SK-N-SH (cell line): Measurements from ENCODE around the gene NECTIN1. TPM values are rescaled to one million over a fixed set of nuclear protein-coding genes. Genes with fewer than 3 reads are reported as not detected.
A peak's percentile ranks its signal among the peaks of the same experiment; 100 is the strongest.

Experiments
- CTCF ChIA-PET: fragments of 300-600, 350-600 bp; formaldehyde crosslinking; extraction: SDS; loops from one replicate; lab custom pipeline; 2021; lab: Yijun Ruan, JAX
- POLR2A ChIA-PET: fragments of 350-600 bp; sonication (Branson Sonifier 250); formaldehyde crosslinking; extraction: SDS; loops from one replicate; lab custom pipeline; 2020; ENCODE audit warnings: antibody characterized with exemption, inconsistent platforms; lab: Yijun Ruan, JAX
- DNase-seq: peaks from one replicate; pipeline ENCODE4 v3.0.0; 2012
- H2AFZ ChIP-seq: fragments of 200-600 bp; sonication (generic); 2 replicates; pipeline ENCODE4 v1.8.1; 2016; ENCODE audit warnings: antibody characterized with exemption, mild to moderate bottlenecking, low read depth
- H3F3A ChIP-seq: fragments of 200-600 bp; sonication (generic); replicated peaks from 2 replicates; pipeline ENCODE3; 2016; ENCODE audit warnings: antibody characterized with exemption, mild to moderate bottlenecking; ENCODE audit not compliant: insufficient read depth
- H3K27ac ChIP-seq, 2 experiments: fragments of 200-500 bp in 1 of 2; fragments of 200-600 bp in 1 of 2; sonication (Bioruptor generic) in 1 of 2; sonication (generic), shearing (Covaris generic) in 1 of 2; 2 replicates each; pipeline versions ENCODE4 v1.5.1 to v1.6.1; 2014 to 2016; ENCODE audit warnings: low read depth in 2 of 2, inconsistent platforms in 1 of 2, low read length in 1 of 2, mild to moderate bottlenecking in 1 of 2, mixed read lengths in 1 of 2
- H3K27me3 ChIP-seq: fragments of 200-600 bp; sonication (generic), shearing (Covaris generic); 2 replicates; pipeline ENCODE4 v1.6.1; 2016; ENCODE audit warnings: mixed run types; ENCODE audit not compliant: insufficient read depth
- H3K36me3 ChIP-seq, 2 experiments: fragments of 200-500 bp in 1 of 2; fragments of 200-600 bp in 1 of 2; sonication (Bioruptor generic) in 1 of 2; sonication (generic) in 1 of 2; replicated peaks in 1 of 2; 2 replicates each; pipeline versions ENCODE3 to v1.5.1; 2014 to 2016; ENCODE audit warnings: low read length in 1 of 2, mild to moderate bottlenecking in 1 of 2; ENCODE audit not compliant: insufficient read depth in 2 of 2, control insufficient read depth in 1 of 2
- H3K4me1 ChIP-seq, 2 experiments: fragments of 200-500 bp in 1 of 2; fragments of 200-600 bp in 1 of 2; sonication (Bioruptor generic) in 1 of 2; sonication (generic), shearing (Covaris generic) in 1 of 2; 2 replicates each; pipeline versions ENCODE4 v1.5.1 to v1.6.1; 2014 to 2016; ENCODE audit warnings: low read depth in 1 of 2, low read length in 1 of 2, mixed run types in 1 of 2; ENCODE audit not compliant: insufficient read depth in 2 of 2, control insufficient read depth in 1 of 2
- H3K4me2 ChIP-seq: fragments of 200-600 bp; sonication (generic), shearing (Covaris generic); 2 replicates; pipeline ENCODE4 v1.6.1; 2017; ENCODE audit warnings: mixed run types
- H3K4me3 ChIP-seq, 2 experiments: fragments of 200-500 bp in 1 of 2; fragments of 200-600 bp in 1 of 2; sonication (Bioruptor generic) in 1 of 2; sonication (generic), shearing (Covaris generic) in 1 of 2; 2 replicates each; pipeline versions ENCODE4 v1.5.1 to v1.8.1; 2014 to 2016; ENCODE audit warnings: low read depth in 2 of 2, inconsistent platforms in 1 of 2, low read length in 1 of 2, mild to moderate bottlenecking in 1 of 2, mixed read lengths in 1 of 2, moderate library complexity in 1 of 2
- H3K79me2 ChIP-seq: fragments of 200-600 bp; sonication (generic); 2 replicates; pipeline ENCODE4 v1.8.1; 2017; ENCODE audit warnings: mild to moderate bottlenecking; ENCODE audit not compliant: insufficient read depth
- H3K9ac ChIP-seq: fragments of 200-600 bp; sonication (generic); 2 replicates; pipeline ENCODE4 v1.6.1; 2017; ENCODE audit warnings: mixed run types
- H3K9me2 ChIP-seq: fragments of 200-600 bp; sonication (generic); 2 replicates; pipeline ENCODE4 v1.6.1; 2017; ENCODE audit warnings: mixed run types
- H3K9me3 ChIP-seq: fragments of 200-600 bp; sonication (generic); 2 replicates; pipeline ENCODE4 v1.6.1; 2017; ENCODE audit warnings: mixed run types, mild to moderate bottlenecking, moderate library complexity
- H4K20me1 ChIP-seq: fragments of 200-600 bp; sonication (generic); 2 replicates; pipeline ENCODE4 v1.6.1; 2017; ENCODE audit warnings: mild to moderate bottlenecking, mixed run types; ENCODE audit not compliant: insufficient read depth
- CHD2 ChIP-seq: fragments of 150-350 bp; IDR thresholded peaks from 2 replicates; pipeline ENCODE4 v1.6.1; 2018; ENCODE audit warnings: low read length; ENCODE audit not compliant: partially characterized antibody
- FOXM1 ChIP-seq: IDR thresholded peaks from 2 replicates; pipeline ENCODE4 v1.4.0; 2012; ENCODE audit warnings: low read depth, mild to moderate bottlenecking
- GATA2 ChIP-seq: sonication (generic); formaldehyde crosslinking; IDR thresholded peaks from 2 replicates; pipeline ENCODE4 v1.5.0; 2020; ENCODE audit warnings: mild to moderate bottlenecking, missing genetic modification reagents
- MEF2A ChIP-seq: IDR thresholded peaks from 2 replicates; pipeline ENCODE4 v1.4.0; 2012; ENCODE audit warnings: low read depth, borderline replicate concordance
- MXI1 ChIP-seq: IDR thresholded peaks from 2 replicates; pipeline ENCODE4 v1.6.1; 2012; ENCODE audit warnings: mild to moderate bottlenecking, low read depth, low read length, improper control_type of control experiment
- NFIC ChIP-seq: IDR thresholded peaks from 2 replicates; pipeline ENCODE4 v1.4.0; 2012; ENCODE audit warnings: borderline replicate concordance
- RAD21 ChIP-seq: IDR thresholded peaks from 2 replicates; pipeline ENCODE4 v1.6.1; 2012; ENCODE audit warnings: mild to moderate bottlenecking, low read length
- TCF12 ChIP-seq: IDR thresholded peaks from 2 replicates; pipeline ENCODE4 v1.4.0; 2012
- TEAD4 ChIP-seq: IDR thresholded peaks from 2 replicates; pipeline ENCODE4 v1.4.0; 2012; ENCODE audit warnings: mild to moderate bottlenecking, borderline replicate concordance; ENCODE audit not compliant: insufficient read depth
- YY1 ChIP-seq: IDR thresholded peaks from 2 replicates; pipeline ENCODE4 v1.4.0; 2012; ENCODE audit warnings: low read depth, mild to moderate bottlenecking
- whole genome bisulfite sequencing: methylation state at CpG from one replicate; pipeline ENCODE4 v1.1.6; 2017; ENCODE audit warnings: low lambda C conversion rate; 5-methylcytosine and 5-hydroxymethylcytosine counted together
- polyA plus RNA-seq, 3 experiments: library from polyadenylated mRNA; depleted of rRNA; stranded (reverse); fragments of >200 nt; gene quantifications; 2 replicates each; pipeline ENCODE4 v1.2.3, GENCODE V29; 2012
- TF ChIP-seq, protein P1 (sequence below): IDR thresholded peaks from 2 replicates; pipeline ENCODE4; 2012
- TF ChIP-seq, protein P2 (sequence below): IDR thresholded peaks from 2 replicates; pipeline ENCODE4 v1.6.1; 2012; ENCODE audit warnings: mild to moderate bottlenecking, low read depth, low read length, moderate library complexity
- TF ChIP-seq, protein P3 (sequence below): IDR thresholded peaks from 2 replicates; pipeline ENCODE4 v1.4.0; 2012; ENCODE audit warnings: low read depth

NECTIN1 gene
- polyA plus RNA-seq, 1 of the 3 experiments (the other 2 are of a cell fraction), result 9.1 TPM

DNA sequence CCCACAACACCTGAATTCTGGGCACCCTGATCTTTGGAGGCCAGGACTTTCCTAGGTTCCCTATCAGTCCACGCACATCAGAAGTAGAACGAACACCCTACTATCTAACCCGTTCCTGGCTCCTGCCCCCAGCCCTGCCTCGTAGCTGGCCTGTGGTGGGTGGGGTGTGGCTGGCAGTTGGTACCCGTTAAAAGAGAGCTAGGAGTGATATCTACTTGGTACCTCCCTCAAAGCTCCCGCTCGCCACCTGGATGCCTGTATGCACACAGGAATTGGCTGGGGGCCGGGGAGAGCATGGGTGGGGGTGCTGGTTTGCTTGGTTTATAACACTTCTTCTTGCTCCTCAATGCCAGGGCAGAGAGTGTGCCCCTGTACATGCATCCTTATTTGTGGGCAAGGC lies 14.0 kb upstream of the NECTIN1 start (continued):
- TF ChIP-seq TCF12, result no peak
- no peak for TF ChIP-seq GATA2 (CRISPR knock-in tag)
- TF ChIP-seq FOXM1, result no peak
- TF ChIP-seq, protein P1, sequence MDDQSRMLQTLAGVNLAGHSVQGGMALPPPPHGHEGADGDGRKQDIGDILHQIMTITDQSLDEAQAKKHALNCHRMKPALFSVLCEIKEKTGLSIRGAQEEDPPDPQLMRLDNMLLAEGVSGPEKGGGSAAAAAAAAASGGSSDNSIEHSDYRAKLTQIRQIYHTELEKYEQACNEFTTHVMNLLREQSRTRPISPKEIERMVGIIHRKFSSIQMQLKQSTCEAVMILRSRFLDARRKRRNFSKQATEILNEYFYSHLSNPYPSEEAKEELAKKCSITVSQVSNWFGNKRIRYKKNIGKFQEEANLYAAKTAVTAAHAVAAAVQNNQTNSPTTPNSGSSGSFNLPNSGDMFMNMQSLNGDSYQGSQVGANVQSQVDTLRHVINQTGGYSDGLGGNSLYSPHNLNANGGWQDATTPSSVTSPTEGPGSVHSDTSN, result no peak
- no peak for TF ChIP-seq NFIC
- no peak for TF ChIP-seq CHD2

DNA sequence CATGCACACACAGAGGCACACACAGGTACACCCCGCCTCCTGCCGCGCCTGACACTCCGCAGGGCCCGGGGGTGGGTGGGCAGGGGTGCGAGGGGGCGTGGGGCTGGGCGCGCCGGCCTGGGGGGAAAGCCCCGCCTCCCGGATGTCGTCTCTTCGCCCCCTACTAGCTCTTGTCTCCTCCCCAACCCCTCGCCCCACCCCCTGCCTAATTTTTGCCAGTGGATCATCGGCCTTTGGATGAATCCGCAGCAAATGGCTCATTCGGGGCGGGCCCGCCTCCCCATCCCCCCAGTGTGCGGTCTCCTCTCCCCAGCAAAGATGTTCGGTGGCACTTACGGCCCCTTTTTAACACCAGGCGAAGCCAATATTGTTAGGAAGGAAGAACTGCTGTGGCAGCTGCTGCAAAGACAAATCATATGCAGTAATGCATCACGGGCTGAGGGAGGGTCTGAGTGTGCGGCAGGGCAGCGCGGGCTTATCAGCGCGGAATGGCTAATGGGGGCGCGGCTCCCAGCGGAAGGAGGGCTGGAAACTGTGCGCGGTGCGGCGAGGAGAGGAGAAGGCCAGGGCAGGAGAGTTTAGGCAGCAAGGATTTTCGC lies 13.4 kb upstream of the NECTIN1 start:
- Histone ChIP-seq H3K4me1 (peaks cover 0 to 44% of the 10 kb centered on the region in 2 experiments; a peak in 2 of 4 replicates), H3K27ac (peak overlapping the region in 1 of 2 experiments; percentile 71; a peak in 2 of 4 replicates), H2AFZ (no peak overlapping the region), H3K27me3 (no peaks in the 10 kb centered on the region), H3K4me2 (no peak overlapping the region), H4K20me1 (no peaks in the 10 kb centered on the region), H3K79me2 (no peaks in the 10 kb centered on the region), H3K4me3 (peak overlapping the region in 1 of 2 experiments; percentile 10; a peak in 1 of 4 replicates), H3K36me3 (no peaks in the 10 kb centered on the region), H3K9ac (no peak overlapping the region), H3F3A (no peaks in the 10 kb centered on the region), H3K9me2 (no peaks in the 10 kb centered on the region), H3K9me3 (no peaks in the 10 kb centered on the region)
- peak; percentile 89 for DNase-seq
- TF ChIP-seq, protein P2, sequence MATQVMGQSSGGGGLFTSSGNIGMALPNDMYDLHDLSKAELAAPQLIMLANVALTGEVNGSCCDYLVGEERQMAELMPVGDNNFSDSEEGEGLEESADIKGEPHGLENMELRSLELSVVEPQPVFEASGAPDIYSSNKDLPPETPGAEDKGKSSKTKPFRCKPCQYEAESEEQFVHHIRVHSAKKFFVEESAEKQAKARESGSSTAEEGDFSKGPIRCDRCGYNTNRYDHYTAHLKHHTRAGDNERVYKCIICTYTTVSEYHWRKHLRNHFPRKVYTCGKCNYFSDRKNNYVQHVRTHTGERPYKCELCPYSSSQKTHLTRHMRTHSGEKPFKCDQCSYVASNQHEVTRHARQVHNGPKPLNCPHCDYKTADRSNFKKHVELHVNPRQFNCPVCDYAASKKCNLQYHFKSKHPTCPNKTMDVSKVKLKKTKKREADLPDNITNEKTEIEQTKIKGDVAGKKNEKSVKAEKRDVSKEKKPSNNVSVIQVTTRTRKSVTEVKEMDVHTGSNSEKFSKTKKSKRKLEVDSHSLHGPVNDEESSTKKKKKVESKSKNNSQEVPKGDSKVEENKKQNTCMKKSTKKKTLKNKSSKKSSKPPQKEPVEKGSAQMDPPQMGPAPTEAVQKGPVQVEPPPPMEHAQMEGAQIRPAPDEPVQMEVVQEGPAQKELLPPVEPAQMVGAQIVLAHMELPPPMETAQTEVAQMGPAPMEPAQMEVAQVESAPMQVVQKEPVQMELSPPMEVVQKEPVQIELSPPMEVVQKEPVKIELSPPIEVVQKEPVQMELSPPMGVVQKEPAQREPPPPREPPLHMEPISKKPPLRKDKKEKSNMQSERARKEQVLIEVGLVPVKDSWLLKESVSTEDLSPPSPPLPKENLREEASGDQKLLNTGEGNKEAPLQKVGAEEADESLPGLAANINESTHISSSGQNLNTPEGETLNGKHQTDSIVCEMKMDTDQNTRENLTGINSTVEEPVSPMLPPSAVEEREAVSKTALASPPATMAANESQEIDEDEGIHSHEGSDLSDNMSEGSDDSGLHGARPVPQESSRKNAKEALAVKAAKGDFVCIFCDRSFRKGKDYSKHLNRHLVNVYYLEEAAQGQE, result no peak
- TF ChIP-seq RAD21 (0 out of 2 replicates have a peak, but pooled peaks have one; percentile 3), CHD2 (peak; percentile 23), NFIC (no peak), MXI1 (0 out of 2 replicates have a peak, but pooled peaks have one; percentile 34), YY1 (no peak), TEAD4 (no peak), GATA2 (CRISPR knock-in tag) (peak; percentile 76), MEF2A (no peak)
- TF ChIP-seq, protein P3, sequence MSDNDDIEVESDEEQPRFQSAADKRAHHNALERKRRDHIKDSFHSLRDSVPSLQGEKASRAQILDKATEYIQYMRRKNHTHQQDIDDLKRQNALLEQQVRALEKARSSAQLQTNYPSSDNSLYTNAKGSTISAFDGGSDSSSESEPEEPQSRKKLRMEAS, result no peak
- POLR2A ChIA-PET, result interaction anchor here (0.6 to 2.0 kb wide), 5 partner anchors 13 to 165 kb away, joined by 3 to 6 read pairs (median 4); partner anchors contain the start of gene NECTIN1
- WGBS, result 35% methylated on average over 22 of the region's 38 CpGs
- CTCF ChIA-PET, result interaction anchor here (0.8 to 2.6 kb wide), 10 partner anchors 9 to 368 kb away, joined by 3 to 10 read pairs (median 4); partner anchors contain the start of gene NECTIN1
